ENCODE measurements around the gene RASSF1.

Gene RASSF1, protein sequence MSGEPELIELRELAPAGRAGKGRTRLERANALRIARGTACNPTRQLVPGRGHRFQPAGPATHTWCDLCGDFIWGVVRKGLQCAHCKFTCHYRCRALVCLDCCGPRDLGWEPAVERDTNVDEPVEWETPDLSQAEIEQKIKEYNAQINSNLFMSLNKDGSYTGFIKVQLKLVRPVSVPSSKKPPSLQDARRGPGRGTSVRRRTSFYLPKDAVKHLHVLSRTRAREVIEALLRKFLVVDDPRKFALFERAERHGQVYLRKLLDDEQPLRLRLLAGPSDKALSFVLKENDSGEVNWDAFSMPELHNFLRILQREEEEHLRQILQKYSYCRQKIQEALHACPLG

DNA sequence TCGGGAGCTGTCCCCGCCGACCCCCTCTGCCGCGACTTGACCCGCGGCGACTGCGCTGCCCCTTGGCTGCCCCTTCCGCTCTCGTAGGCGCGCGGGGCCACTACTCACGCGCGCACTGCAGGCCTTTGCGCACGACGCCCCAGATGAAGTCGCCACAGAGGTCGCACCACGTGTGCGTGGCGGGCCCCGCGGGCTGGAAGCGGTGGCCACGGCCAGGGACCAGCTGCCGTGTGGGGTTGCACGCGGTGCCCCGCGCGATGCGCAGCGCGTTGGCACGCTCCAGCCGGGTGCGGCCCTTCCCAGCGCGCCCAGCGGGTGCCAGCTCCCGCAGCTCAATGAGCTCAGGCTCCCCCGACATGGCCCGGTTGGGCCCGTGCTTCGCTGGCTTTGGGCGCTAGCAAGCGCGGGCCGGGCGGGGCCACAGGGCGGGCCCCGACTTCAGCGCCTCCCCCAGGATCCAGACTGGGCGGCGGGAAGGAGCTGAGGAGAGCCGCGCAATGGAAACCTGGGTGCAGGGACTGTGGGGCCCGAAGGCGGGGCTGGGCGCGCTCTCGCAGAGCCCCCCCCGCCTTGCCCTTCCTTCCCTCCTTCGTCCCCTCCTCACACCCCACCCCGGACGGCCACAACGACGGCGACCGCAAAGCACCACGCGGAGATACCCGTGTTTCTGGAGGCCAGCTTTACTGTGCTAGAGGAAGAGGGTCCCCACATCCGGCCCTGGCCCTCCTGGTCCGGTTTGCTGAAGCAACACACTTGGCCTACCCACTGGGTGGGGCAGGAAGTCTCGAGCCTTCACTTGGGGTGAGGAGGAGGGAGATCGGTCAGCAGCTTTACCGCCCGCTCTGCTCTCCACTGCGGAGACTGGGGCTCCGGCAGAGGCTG is at the start of gene RASSF1:
Gene RASSF1 (minus strand): TSS at position 389 of the 882 bp plus-strand sequence. CDS start 31 bp downstream, at position 358.
- DNase-seq, result no peak

DNA sequence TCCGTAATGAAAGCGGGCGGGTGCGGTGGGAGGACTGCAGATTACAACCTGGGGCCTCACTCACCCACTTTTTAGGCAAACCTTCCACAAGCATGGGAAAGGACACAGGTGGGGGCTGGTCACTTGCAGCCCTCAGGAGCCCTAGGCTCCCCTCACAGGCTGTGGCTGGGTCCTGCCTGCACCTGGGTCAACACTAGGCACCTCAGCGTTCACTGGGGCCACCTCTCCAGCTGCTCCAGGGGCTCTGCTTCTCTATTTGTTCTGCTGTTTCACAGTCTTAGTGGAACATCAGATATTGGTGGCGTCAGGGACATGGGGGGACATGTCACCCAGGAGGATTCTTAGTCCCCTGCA is 48.8 kb upstream of the RASSF1 start:
- DNase-seq, result no peak

DNA sequence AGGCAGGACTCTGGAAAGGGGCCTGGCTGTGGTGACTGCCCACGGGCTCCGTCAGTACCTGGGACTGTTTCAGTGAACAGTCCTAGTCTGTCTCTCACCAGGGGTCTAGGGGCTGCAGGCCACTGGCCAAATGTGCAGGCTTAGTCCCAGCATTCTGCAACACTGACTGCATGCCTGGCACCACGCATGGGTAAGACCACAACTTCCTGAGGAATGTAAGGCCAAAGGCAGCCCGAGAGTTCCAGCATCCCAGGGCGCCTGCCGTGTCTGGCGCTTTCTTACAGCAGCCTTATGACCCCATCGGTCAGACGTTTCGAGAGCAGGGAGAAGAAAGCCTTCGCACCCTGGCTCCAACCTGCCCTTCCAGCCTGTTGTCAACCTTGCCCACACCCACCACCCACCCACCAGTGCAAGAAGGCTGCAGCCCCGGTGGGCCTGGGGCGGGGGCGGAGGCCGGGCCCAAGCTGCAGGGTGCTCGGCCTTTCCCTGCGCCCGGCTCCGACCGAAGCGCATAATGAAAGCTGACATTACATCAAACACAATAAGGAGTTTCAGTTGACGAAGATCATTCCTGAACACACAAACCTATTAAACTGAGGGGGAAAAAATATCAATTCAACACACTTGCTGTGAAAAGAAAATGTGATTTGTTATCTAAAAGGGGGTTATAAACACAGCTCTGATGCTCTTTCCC is 48.2 kb upstream of the RASSF1 start:
- DNase-seq, result no peak

- peak; percentile 37 to 63 for DNase-seq
Observed at GRCh38 chr3:50388016-50388719, 47.5 kb upstream of the RASSF1 start.

GRCh38 chr3:50385754-50386153 is 45.1 kb upstream of the RASSF1 start:
- DNase-seq, result no peak

DNA sequence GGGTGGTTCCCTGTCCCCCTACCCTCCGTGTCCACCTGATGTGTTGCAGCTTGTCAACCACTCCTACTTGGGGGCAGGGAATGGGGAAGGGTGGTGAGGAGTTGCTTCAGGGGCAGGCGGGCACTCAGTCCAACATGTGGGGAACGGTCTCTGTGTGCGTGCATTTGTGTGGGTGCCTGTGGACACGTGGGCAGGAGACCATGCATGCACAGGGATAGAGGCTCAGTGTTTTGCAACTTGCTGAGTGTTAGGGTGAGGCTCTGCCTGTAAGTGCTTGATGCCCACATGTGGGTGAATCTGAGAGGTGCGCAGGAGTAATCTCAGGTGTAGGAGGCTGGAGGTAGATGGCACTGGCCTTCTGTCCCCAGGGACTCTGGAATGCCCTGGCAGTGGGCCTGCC is 43.1 kb upstream of the RASSF1 start:
- DNase-seq, result no peak

GRCh38 chr3:50382722-50383121 is 42.1 kb upstream of the RASSF1 start:
- DNase-seq, result no peak

- no peak for DNase-seq
Observed at GRCh38 chr3:50381383-50381782, 40.7 kb upstream of the RASSF1 start.

GRCh38 chr3:50380405-50381085 is 39.9 kb upstream of the RASSF1 start:
- DNase-seq, result no peak

- no peak for DNase-seq
Observed at GRCh38 chr3:50378757-50379156, 38.1 kb upstream of the RASSF1 start.

GRCh38 chr3:50378024-50378423 is 37.4 kb upstream of the RASSF1 start:
- DNase-seq, result no peak

GRCh38 chr3:50375258-50375931 is 34.8 kb upstream of the RASSF1 start:
- DNase-seq, result no peak

GRCh38 chr3:50374363-50375257 is 34.0 kb upstream of the RASSF1 start:
- no peak for DNase-seq

- DNase-seq, result no peak
Observed at GRCh38 chr3:50373146-50374051, 32.8 kb upstream of the RASSF1 start.

GRCh38 chr3:50372349-50372748 is 31.7 kb upstream of the RASSF1 start:
- DNase-seq, result no peak

DNA sequence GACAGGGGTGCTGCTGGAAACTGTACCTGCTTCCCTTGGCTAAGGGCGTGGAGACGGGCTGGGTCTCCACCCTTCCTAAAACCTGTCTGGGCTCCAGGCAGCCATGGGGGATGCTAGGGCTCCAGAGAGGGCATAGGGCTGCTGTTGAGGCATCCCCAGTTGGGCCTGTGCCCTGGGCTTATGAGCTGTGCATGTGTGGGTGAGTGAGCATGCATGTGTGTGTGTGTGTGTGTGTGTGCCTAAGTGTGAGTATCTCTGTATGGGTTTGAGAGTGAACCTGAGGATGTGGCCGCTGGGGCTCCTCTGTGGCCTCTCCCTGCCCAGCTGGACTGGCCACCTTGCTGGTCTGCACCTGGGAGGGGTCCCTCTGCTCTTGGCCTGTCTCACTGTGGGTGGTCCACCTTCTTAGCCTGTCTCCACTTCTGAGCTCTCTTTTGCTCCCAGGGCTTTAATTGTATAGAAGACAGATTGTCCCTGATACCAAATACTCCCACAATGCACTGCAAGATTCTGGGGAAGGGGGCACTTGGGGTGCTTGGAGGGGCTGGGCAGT is 30.6 kb upstream of the RASSF1 start:
- no peak for DNase-seq

GRCh38 chr3:50370594-50370993 is 30.0 kb upstream of the RASSF1 start:
- DNase-seq, result peak; percentile 49 to 61

GRCh38 chr3:50369012-50369670 is 28.5 kb upstream of the RASSF1 start:
- no peak for DNase-seq

DNA sequence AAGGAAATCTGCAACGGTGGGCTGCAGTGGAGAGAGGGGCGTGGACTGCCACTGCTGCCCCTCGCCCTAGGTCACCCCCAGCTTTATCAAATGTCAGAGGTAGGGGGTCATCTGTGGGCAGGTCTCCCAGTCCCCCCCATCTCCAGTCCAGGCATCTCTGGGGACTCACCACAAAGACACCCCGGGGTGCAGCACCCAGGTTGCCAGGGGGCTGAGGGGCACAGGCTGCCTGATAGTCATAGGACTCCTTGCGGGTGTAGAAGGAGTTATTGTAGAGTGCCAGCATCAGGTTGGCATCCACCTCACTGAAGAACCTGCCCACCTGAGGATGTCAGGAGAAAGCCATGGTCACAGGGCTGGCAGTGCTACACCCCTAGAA is 25.2 kb upstream of the RASSF1 start:
- DNase-seq, result no peak
